HG02759 (cell line): ENCODE results near the gene NMT2.
A peak's percentile ranks its signal among the peaks of the same experiment; 100 is the strongest.

Source experiments
- ATAC-seq: cut with Tn5 transposase; IDR thresholded peaks from one replicate; pipeline ENCODE4 v1.9.1; 2021; ENCODE audit warnings: mild to moderate bottlenecking, moderate library complexity; ENCODE audit not compliant: unreplicated experiment

The NMT2 gene

GRCh38 chr10:15181576-15182156, 13.2 kb upstream of the NMT2 start:
- ATAC-seq: no peak

GRCh38 chr10:15180736-15181135, 12.2 kb upstream of the NMT2 start:
- ATAC-seq: no peak

- no peak for ATAC-seq
Measured at GRCh38 chr10:15176269-15176668, 7.8 kb upstream of the NMT2 start.

GRCh38 chr10:15175587-15175986, 7.1 kb upstream of the NMT2 start:
- ATAC-seq: no peak

GRCh38 chr10:15172306-15172840, 3.9 kb upstream of the NMT2 start:
- no peak for ATAC-seq

- no peak for ATAC-seq
Measured at GRCh38 chr10:15169555-15170401, 1.3 kb upstream of the NMT2 start.

- peak; percentile 42 for ATAC-seq
Measured at GRCh38 chr10:15168786-15169554, 477 bp upstream of the NMT2 start.

GRCh38 chr10:15167411-15168290, 842 bp downstream of the NMT2 start:
- ATAC-seq: peak; percentile 40

GRCh38 chr10:15166325-15166724, 2.2 kb downstream of the NMT2 start:
- ATAC-seq: no peak

- no peak for ATAC-seq
Measured at GRCh38 chr10:15163253-15163828, 5.2 kb downstream of the NMT2 start.

GRCh38 chr10:15158972-15159371, 9.5 kb downstream of the NMT2 start:
- no peak for ATAC-seq

- ATAC-seq: no peak
Measured at GRCh38 chr10:15158448-15158847, 10.0 kb downstream of the NMT2 start.

- ATAC-seq: no peak
Measured at GRCh38 chr10:15155978-15156656, 12.4 kb downstream of the NMT2 start.

GRCh38 chr10:15152556-15152955, 15.9 kb downstream of the NMT2 start:
- ATAC-seq: no peak

GRCh38 chr10:15150563-15150962, 17.9 kb downstream of the NMT2 start:
- ATAC-seq: no peak

- ATAC-seq: no peak
Measured at GRCh38 chr10:15149042-15149771, 19.3 kb downstream of the NMT2 start.

GRCh38 chr10:15147594-15148392, 20.7 kb downstream of the NMT2 start:
- no peak for ATAC-seq

- ATAC-seq: no peak
Measured at GRCh38 chr10:15146366-15146765, 22.1 kb downstream of the NMT2 start.
